HEK293 (cell line): ENCODE data around the gene BCL2.

Experiments used
- CTCF ChIA-PET: fragments of 350-600 bp; formaldehyde crosslinking; extraction: SDS; loops from one replicate; lab custom pipeline; 2021; ENCODE audit warnings: antibody characterized with exemption; lab: Yijun Ruan, JAX
- POLR2A ChIA-PET: fragments of 300-600 bp; formaldehyde crosslinking; extraction: SDS; loops from one replicate; lab custom pipeline; 2020; ENCODE audit warnings: antibody characterized with exemption, inconsistent platforms; lab: Yijun Ruan, JAX
- H3K27ac ChIP-seq: fragments of 200-500 bp; sonication (Bioruptor generic); 2 replicates; pipeline ENCODE4 v1.5.1; 2014; ENCODE audit warnings: low read depth, low read length, control low read depth, inconsistent platforms; ENCODE audit errors: extremely low read depth
- H3K36me3 ChIP-seq, 2 experiments: fragments of 200-500 bp in 1 of 2; sonication (Bioruptor generic) in 1 of 2; 1 replicate in 1 of 2; 2 replicates in 1 of 2; pipeline ENCODE4 v1.5.1; 2014 to 2017; ENCODE audit warnings: inconsistent platforms in 2 of 2, low read length in 2 of 2; ENCODE audit not compliant: control insufficient read depth in 2 of 2, insufficient read depth in 1 of 2
- H3K4me1 ChIP-seq: fragments of 200-500 bp; sonication (Bioruptor generic); 2 replicates; pipeline ENCODE4 v1.5.1; 2014; ENCODE audit warnings: mild to moderate bottlenecking, low read length, inconsistent platforms; ENCODE audit not compliant: control insufficient read depth, insufficient read depth
- H3K4me3 ChIP-seq: 2 replicates; pipeline ENCODE4 v1.5.1; 2011; ENCODE audit warnings: low read depth, mild to moderate bottlenecking, control low read depth, low read length, moderate library complexity
- H3K9me3 ChIP-seq: fragments of 200-500 bp; sonication (Bioruptor generic); 2 replicates; pipeline ENCODE4 v1.5.1; 2014; ENCODE audit warnings: low read depth, low read length, inconsistent platforms; ENCODE audit not compliant: control insufficient read depth, insufficient read depth
- EGR2 ChIP-seq: fragments of 450-650 bp; formaldehyde crosslinking; IDR thresholded peaks from 2 replicates; pipeline ENCODE4 v1.5.1; 2016; ENCODE audit warnings: low read depth, missing biosample characterization, missing genetic modification characterization
- FEZF1 ChIP-seq: fragments of 450-650 bp; formaldehyde crosslinking; IDR thresholded peaks from 2 replicates; pipeline ENCODE4 v1.5.1; 2016; ENCODE audit warnings: missing biosample characterization, missing genetic modification characterization
- KLF16 ChIP-seq: fragments of 450-650 bp; formaldehyde crosslinking; IDR thresholded peaks from 2 replicates; pipeline ENCODE4 v1.5.1; 2017; ENCODE audit warnings: missing biosample characterization, missing genetic modification characterization
- SP3 ChIP-seq: fragments of 450-650 bp; formaldehyde crosslinking; IDR thresholded peaks from 2 replicates; pipeline ENCODE4 v1.5.1; 2016; ENCODE audit warnings: missing biosample characterization, missing genetic modification characterization
- ZBTB1 ChIP-seq: fragments of 450-650 bp; formaldehyde crosslinking; IDR thresholded peaks from 2 replicates; pipeline ENCODE4 v1.5.1; 2016; ENCODE audit warnings: missing biosample characterization, missing genetic modification characterization
- ZBTB7A ChIP-seq: fragments of 450-650 bp; formaldehyde crosslinking; IDR thresholded peaks from 2 replicates; pipeline ENCODE4 v1.5.1; 2016; ENCODE audit warnings: low read depth, missing biosample characterization, missing genetic modification characterization
- ZEB2 ChIP-seq: fragments of 450-650 bp; formaldehyde crosslinking; IDR thresholded peaks from 2 replicates; pipeline ENCODE4 v1.5.1; 2016; ENCODE audit warnings: missing biosample characterization, missing genetic modification characterization
- ZFP3 ChIP-seq: fragments of 450-650 bp; formaldehyde crosslinking; IDR thresholded peaks from 2 replicates; pipeline ENCODE4 v1.5.1; 2016; ENCODE audit warnings: low read depth, missing biosample characterization, missing genetic modification characterization
- ZIC2 ChIP-seq: fragments of 450-650 bp; formaldehyde crosslinking; IDR thresholded peaks from 2 replicates; pipeline ENCODE4 v1.5.1; 2016; ENCODE audit warnings: missing biosample characterization, missing genetic modification characterization
- ZNF112 ChIP-seq: fragments of 450-650 bp; formaldehyde crosslinking; IDR thresholded peaks from 2 replicates; pipeline ENCODE4 v1.5.0; 2017; ENCODE audit warnings: missing biosample characterization, missing genetic modification characterization
- ZNF132 ChIP-seq: fragments of 450-650 bp; formaldehyde crosslinking; IDR thresholded peaks from 2 replicates; pipeline ENCODE4 v1.5.1; 2017; ENCODE audit warnings: missing biosample characterization, missing genetic modification characterization, borderline replicate concordance
- ZNF138 ChIP-seq: fragments of 450-650 bp; formaldehyde crosslinking; IDR thresholded peaks from 2 replicates; pipeline ENCODE4 v1.5.1; 2016; ENCODE audit warnings: missing biosample characterization, missing genetic modification characterization, borderline replicate concordance
- ZNF184 ChIP-seq: fragments of 450-650 bp; IDR thresholded peaks from 2 replicates; pipeline ENCODE4 v1.5.1; 2018; ENCODE audit warnings: missing biosample characterization, mild to moderate bottlenecking, missing genetic modification characterization
- ZNF2 ChIP-seq: fragments of 450-650 bp; formaldehyde crosslinking; IDR thresholded peaks from 2 replicates; pipeline ENCODE4 v1.5.1; 2016; ENCODE audit warnings: missing biosample characterization, missing genetic modification characterization
- ZNF202 ChIP-seq: fragments of 450-650 bp; formaldehyde crosslinking; IDR thresholded peaks from 2 replicates; pipeline ENCODE4 v1.5.1; 2016; ENCODE audit warnings: missing biosample characterization, missing genetic modification characterization, borderline replicate concordance
- ZNF214 ChIP-seq: fragments of 450-650 bp; formaldehyde crosslinking; IDR thresholded peaks from 2 replicates; pipeline ENCODE4 v1.5.1; 2017; ENCODE audit warnings: missing biosample characterization, mild to moderate bottlenecking, missing genetic modification characterization, borderline replicate concordance
- ZNF23 ChIP-seq: fragments of 450-650 bp; formaldehyde crosslinking; IDR thresholded peaks from 2 replicates; pipeline ENCODE4 v1.5.1; 2016; ENCODE audit warnings: missing biosample characterization, missing genetic modification characterization, borderline replicate concordance
- ZNF24 ChIP-seq: fragments of 450-650 bp; formaldehyde crosslinking; IDR thresholded peaks from 2 replicates; pipeline ENCODE4 v1.5.1; 2016; ENCODE audit warnings: missing biosample characterization, missing genetic modification characterization
- ZNF248 ChIP-seq: fragments of 450-650 bp; formaldehyde crosslinking; IDR thresholded peaks from 2 replicates; pipeline ENCODE4 v1.5.1; 2017; ENCODE audit warnings: missing biosample characterization, missing genetic modification characterization
- ZNF394 ChIP-seq: fragments of 450-650 bp; formaldehyde crosslinking; IDR thresholded peaks from 2 replicates; pipeline ENCODE4 v1.5.1; 2016; ENCODE audit warnings: missing biosample characterization, missing genetic modification characterization, mild to moderate bottlenecking, moderate library complexity, borderline replicate concordance
- ZNF423 ChIP-seq: fragments of 450-650 bp; formaldehyde crosslinking; IDR thresholded peaks from 2 replicates; pipeline ENCODE4 v1.5.1; 2016; ENCODE audit warnings: missing biosample characterization, missing genetic modification characterization
- ZNF48 ChIP-seq: fragments of 450-650 bp; formaldehyde crosslinking; IDR thresholded peaks from 2 replicates; pipeline ENCODE4 v1.5.1; 2016; ENCODE audit warnings: missing biosample characterization, missing genetic modification characterization
- ZNF521 ChIP-seq: fragments of 450-650 bp; formaldehyde crosslinking; IDR thresholded peaks from 2 replicates; pipeline ENCODE4 v1.5.1; 2017; ENCODE audit warnings: missing biosample characterization, mild to moderate bottlenecking, missing genetic modification characterization
- ZNF558 ChIP-seq: fragments of 450-650 bp; formaldehyde crosslinking; IDR thresholded peaks from 2 replicates; pipeline ENCODE4 v1.5.1; 2016; ENCODE audit warnings: missing biosample characterization, missing genetic modification characterization
- ZNF560 ChIP-seq: fragments of 450-650 bp; formaldehyde crosslinking; IDR thresholded peaks from 2 replicates; pipeline ENCODE4 v1.5.1; 2017; ENCODE audit warnings: missing biosample characterization, missing genetic modification characterization, borderline replicate concordance
- ZNF571 ChIP-seq: fragments of 450-650 bp; formaldehyde crosslinking; IDR thresholded peaks from 2 replicates; pipeline ENCODE4 v1.5.0; 2017; ENCODE audit warnings: missing biosample characterization, missing genetic modification characterization
- ZNF610 ChIP-seq: fragments of 450-650 bp; formaldehyde crosslinking; IDR thresholded peaks from 2 replicates; pipeline ENCODE4 v1.5.1; 2016; ENCODE audit warnings: missing biosample characterization, missing genetic modification characterization, borderline replicate concordance
- ZSCAN23 ChIP-seq: fragments of 450-650 bp; formaldehyde crosslinking; IDR thresholded peaks from 2 replicates; pipeline ENCODE4 v1.5.1; 2016; ENCODE audit warnings: missing biosample characterization, missing genetic modification characterization
- TF ChIP-seq, protein P1 (sequence below): fragments of 450-650 bp; formaldehyde crosslinking; IDR thresholded peaks from 2 replicates; pipeline ENCODE4 v1.5.1; 2016; ENCODE audit warnings: missing biosample characterization, missing genetic modification characterization, borderline replicate concordance
- TF ChIP-seq, protein P2 (sequence below): fragments of 450-650 bp; IDR thresholded peaks from 2 replicates; pipeline ENCODE4 v1.5.1; 2018; ENCODE audit warnings: missing biosample characterization, mild to moderate bottlenecking, missing genetic modification characterization
- TF ChIP-seq, protein P3 (sequence below): fragments of 450-650 bp; formaldehyde crosslinking; IDR thresholded peaks from 2 replicates; pipeline ENCODE4 v1.5.1; 2016; ENCODE audit warnings: missing biosample characterization, missing genetic modification characterization

Gene BCL2

DNA sequence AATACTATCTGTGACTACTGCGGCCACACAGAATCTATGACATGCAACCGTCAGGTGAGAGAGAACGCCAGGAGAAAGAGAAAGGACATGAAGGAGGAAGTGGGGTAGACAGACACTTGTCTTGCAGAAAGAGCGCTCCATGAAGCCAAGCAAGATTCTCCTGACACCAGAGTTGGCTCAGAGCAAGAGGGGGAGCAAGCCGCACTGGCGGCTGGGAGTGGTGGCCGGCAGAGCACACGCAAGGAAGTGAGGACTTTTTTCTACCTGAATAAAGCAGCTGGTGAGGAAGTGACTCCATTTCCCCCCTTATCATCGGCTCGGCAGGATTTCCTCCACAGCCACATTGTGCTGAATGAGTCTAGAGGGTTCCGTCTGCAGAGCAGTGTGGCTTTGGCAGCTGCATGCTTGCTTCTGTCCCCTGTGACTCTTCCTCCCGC lies 181.6 kb downstream of the BCL2 start:
- TF ChIP-seq, protein P1, sequence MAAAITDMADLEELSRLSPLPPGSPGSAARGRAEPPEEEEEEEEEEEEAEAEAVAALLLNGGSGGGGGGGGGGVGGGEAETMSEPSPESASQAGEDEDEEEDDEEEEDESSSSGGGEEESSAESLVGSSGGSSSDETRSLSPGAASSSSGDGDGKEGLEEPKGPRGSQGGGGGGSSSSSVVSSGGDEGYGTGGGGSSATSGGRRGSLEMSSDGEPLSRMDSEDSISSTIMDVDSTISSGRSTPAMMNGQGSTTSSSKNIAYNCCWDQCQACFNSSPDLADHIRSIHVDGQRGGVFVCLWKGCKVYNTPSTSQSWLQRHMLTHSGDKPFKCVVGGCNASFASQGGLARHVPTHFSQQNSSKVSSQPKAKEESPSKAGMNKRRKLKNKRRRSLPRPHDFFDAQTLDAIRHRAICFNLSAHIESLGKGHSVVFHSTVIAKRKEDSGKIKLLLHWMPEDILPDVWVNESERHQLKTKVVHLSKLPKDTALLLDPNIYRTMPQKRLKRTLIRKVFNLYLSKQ: no peak
- TF ChIP-seq ZNF138 (tag by site-specific recombination) (no peak), ZBTB7A (tag by site-specific recombination) (no peak), ZNF214 (tag by site-specific recombination) (no peak), ZNF23 (tag by site-specific recombination) (no peak), KLF16 (tag by site-specific recombination) (no peak), ZNF248 (tag by site-specific recombination) (no peak), ZNF521 (tag by site-specific recombination) (no peak), ZNF48 (no peak), ZNF560 (tag by site-specific recombination) (no peak), ZBTB1 (tag by site-specific recombination) (no peak), ZSCAN23 (no peak), ZNF571 (no peak)
- TF ChIP-seq, protein P2, sequence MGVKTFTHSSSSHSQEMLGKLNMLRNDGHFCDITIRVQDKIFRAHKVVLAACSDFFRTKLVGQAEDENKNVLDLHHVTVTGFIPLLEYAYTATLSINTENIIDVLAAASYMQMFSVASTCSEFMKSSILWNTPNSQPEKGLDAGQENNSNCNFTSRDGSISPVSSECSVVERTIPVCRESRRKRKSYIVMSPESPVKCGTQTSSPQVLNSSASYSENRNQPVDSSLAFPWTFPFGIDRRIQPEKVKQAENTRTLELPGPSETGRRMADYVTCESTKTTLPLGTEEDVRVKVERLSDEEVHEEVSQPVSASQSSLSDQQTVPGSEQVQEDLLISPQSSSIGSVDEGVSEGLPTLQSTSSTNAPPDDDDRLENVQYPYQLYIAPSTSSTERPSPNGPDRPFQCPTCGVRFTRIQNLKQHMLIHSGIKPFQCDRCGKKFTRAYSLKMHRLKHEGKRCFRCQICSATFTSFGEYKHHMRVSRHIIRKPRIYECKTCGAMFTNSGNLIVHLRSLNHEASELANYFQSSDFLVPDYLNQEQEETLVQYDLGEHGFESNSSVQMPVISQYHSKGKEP (tag by site-specific recombination): no peak
- H3K4me1 ChIP-seq: peaks cover 3% of the 10 kb centered on the region; the same call in 1 of the 2 replicates
- no peaks in the 10 kb centered on the region for H3K36me3 ChIP-seq
- H3K27ac ChIP-seq: no peak overlapping the region
- CTCF ChIA-PET: interaction anchor here (0.6 kb wide), 1 partner anchor 301 kb away, joined by 3 read pairs; no protein-coding TSS in a partner anchor
- H3K4me3 ChIP-seq: no peak overlapping the region
- H3K9me3 ChIP-seq: no peaks in the 10 kb centered on the region
- POLR2A ChIA-PET: no interaction called here

DNA sequence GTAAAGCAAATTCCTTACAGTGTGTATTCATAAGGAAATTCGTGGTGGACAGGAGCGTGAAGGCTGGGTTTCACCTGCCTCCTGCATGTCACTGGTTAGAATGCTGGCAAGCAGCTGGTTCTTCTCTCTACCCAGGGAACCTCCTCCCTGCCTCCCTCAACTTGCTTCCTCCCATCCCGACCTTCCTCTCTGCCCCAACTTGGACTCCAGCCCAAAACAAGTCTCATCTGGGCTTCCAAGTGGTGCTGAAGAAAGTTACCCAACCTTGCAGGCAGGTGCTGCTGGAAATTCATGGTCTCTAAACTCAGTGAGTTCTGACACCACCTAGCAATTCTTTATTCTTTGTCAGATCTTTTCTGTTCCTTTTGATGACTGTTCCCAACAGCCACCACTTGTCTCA lies 184.5 kb downstream of the BCL2 start:
- POLR2A ChIA-PET: no interaction called here
- Histone ChIP-seq H3K4me3 (no peak overlapping the region), H3K36me3 (no peaks in the 10 kb centered on the region), H3K4me1 (peaks cover 3% of the 10 kb centered on the region; the same call in 1 of the 2 replicates), H3K27ac (no peak overlapping the region), H3K9me3 (no peaks in the 10 kb centered on the region)
- TF ChIP-seq ZNF558 (tag by site-specific recombination) (no peak), ZNF610 (tag by site-specific recombination) (no peak), EGR2 (no peak), ZEB2 (tag by site-specific recombination) (no peak), ZNF132 (tag by site-specific recombination) (no peak)
- CTCF ChIA-PET: interaction anchor here (0.6 to 1.6 kb wide), 6 partner anchors 16 to 205 kb away, joined by 3 to 17 read pairs (median 4); no protein-coding TSS in a partner anchor

DNA sequence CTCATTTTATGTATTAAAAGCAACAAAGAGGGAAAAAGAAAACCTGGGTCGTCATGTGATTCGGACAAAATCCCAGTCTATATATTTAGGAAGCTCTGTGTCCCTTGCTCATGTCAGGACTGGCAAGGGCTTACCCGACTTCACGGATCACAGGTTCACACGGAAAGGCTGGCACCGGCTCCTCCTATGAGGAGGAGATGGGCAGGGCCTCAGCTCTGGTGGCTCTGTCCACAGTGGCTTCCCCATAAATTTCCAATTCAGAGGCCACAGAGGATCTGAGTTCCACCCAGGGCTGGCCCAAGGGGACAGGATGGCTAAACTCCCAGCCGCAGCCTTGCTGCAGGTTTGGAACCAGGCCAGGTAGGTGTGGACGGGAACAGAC lies 186.8 kb downstream of the BCL2 start:
- Histone ChIP-seq H3K27ac (no peak overlapping the region), H3K9me3 (no peaks in the 10 kb centered on the region), H3K36me3 (no peaks in the 10 kb centered on the region), H3K4me3 (no peak overlapping the region), H3K4me1 (no peaks in the 10 kb centered on the region)
- CTCF ChIA-PET: interaction anchor here (0.6 to 3.4 kb wide), 9 partner anchors 12 to 373 kb away, joined by 3 to 24 read pairs (median 7); partner anchors contain the start of gene BCL2
- POLR2A ChIA-PET: no interaction called here
- no peak for TF ChIP-seq ZNF423 (tag by site-specific recombination)
- TF ChIP-seq, protein P3, sequence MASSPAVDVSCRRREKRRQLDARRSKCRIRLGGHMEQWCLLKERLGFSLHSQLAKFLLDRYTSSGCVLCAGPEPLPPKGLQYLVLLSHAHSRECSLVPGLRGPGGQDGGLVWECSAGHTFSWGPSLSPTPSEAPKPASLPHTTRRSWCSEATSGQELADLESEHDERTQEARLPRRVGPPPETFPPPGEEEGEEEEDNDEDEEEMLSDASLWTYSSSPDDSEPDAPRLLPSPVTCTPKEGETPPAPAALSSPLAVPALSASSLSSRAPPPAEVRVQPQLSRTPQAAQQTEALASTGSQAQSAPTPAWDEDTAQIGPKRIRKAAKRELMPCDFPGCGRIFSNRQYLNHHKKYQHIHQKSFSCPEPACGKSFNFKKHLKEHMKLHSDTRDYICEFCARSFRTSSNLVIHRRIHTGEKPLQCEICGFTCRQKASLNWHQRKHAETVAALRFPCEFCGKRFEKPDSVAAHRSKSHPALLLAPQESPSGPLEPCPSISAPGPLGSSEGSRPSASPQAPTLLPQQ (tag by site-specific recombination): no peak
- TF ChIP-seq ZNF521 (tag by site-specific recombination): no peak
- TF ChIP-seq ZNF248 (tag by site-specific recombination): no peak
- TF ChIP-seq ZNF2 (tag by site-specific recombination): no peak
- TF ChIP-seq ZEB2 (tag by site-specific recombination): no peak
- TF ChIP-seq ZNF202: no peak
- TF ChIP-seq ZNF394 (tag by site-specific recombination): no peak
- no peak for TF ChIP-seq ZNF24 (tag by site-specific recombination)
- TF ChIP-seq ZNF184 (tag by site-specific recombination): no peak
- TF ChIP-seq ZNF112 (tag by site-specific recombination): no peak
- no peak for TF ChIP-seq ZIC2 (tag by site-specific recombination)
- no peak for TF ChIP-seq SP3
- TF ChIP-seq ZFP3 (tag by site-specific recombination): no peak
- no peak for TF ChIP-seq FEZF1 (tag by site-specific recombination)
